NCI-H1436 treated with DMSO at 0.1 percent for 48 hours (cell line): Measurements from ENCODE around the gene TRIO.

ENCODE experiments used
- DNase-seq: peaks from one replicate; lab custom pipeline; 2025; lab: John Stamatoyannopoulos, UW

The TRIO gene

GRCh38 chr5:14325369-14325768, 182.2 kb downstream of the TRIO start:
- DNase-seq = no peak

DNA sequence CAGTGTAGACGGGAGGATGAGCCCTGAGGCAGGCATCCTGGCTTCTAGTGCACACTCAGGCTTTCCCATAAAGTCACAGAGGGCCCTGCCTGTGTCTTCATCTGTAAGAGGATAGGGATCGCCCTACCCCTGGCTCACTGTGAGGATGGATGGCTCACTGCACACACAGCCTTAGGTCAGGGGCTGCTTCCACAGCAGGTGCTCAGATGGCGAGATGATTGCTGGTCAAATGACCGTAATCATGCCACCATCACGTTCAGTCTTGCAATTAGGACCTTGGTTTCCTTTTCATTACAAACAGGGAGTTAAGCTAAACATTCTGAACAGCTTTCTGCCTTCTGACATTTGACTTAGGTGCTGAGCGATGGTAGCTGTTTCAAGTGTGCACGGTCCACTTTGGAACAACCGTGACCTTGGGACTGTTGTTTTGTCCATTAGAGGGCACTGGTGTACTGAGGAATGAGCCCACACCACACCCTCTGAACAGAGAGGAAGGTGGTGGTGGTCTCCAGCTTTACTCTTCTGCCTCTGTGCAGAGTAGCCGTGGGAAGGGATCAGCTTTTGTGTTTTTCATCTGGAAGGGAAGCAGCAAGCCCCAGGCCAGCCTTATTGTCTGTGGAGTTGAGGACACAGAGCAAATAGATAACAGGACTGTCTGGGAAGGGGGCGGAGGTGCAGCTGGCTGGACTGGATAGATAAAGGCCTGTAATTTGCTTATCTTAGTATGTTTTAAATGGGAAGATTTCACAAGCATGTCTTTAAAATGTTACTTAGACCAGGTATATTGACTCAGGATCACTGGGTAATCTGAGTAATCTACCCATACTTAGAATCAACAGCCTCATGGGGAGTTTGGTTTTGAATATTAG, 183.1 kb downstream of the TRIO start:
- DNase-seq = no peak

- no peak for DNase-seq
These were observed 184.5 kb downstream of the TRIO start for GRCh38 chr5:14327624-14328023.

GRCh38 chr5:14328144-14328543, 185.0 kb downstream of the TRIO start:
- DNase-seq = no peak

- DNase-seq = no peak
These were observed 187.1 kb downstream of the TRIO start for GRCh38 chr5:14330291-14330690.

DNA sequence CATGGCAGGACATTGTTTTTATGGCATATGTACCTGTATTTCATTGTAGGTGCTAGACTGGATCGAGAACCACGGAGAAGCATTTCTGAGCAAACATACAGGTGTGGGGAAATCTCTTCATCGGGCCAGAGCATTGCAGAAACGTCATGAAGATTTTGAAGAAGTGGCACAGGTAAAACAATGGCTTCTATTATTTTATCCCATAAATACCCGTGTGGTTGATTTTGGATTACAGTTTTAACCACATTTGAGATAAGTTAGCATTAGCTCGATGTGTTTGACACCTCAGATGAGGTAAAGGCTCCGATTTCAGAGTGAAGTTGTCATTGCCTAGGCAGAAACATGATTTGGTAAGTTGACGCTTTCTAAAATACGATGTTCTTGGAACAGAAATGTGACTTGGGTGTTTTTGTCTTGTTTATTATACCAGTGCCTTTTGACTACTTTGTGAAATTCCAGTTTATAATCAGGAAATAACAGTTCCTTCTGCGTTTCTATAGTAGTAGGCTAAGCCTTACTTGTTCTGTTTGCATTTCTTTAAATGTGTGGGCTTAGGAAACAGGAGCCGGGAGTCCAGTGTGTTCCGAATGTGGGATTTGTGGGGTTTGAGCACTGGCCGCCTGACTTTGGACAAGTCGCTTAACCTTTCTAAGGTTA, 187.7 kb downstream of the TRIO start:
- no peak for DNase-seq

DNA sequence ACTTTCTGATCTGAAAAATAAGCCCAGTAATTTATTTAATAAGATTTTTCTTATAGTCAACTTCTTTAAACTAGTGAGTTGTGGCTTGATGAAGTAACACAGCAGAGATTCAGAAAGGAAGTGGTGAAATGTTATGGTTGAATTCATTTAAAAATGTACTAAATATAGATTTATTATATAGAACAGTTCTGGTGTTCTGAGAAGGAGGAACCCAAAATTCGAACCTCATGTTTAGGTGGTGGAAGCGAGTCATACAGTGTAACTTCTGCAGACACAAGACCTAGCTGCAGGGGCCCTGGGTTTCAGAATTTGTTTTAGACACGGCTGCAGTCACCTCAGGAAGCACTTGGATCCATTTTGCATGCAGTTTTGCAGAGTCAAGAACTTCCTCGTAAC, 188.2 kb downstream of the TRIO start:
- no peak for DNase-seq

GRCh38 chr5:14332038-14332631, 189.0 kb downstream of the TRIO start:
- DNase-seq = no peak

DNA sequence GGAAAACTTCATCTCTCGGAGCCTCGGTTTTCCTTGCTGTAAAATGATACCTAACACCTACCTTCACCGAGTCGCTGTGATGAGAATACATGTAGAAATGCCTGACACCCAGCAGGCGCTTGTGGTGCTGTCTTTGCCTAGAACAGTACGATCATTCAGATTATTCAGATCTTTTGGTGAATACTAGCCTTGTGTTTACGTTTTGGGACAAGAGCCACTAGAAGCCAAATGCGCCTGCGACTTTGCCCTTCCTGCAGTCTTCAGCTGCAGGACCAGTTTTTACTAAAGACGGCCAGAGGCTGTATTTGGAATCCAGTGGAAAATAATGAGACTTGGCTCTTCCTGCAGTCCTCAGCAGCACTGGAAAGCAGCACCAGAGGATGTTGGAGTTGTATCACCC, 189.6 kb downstream of the TRIO start:
- no peak for DNase-seq

GRCh38 chr5:14337593-14337992, 194.5 kb downstream of the TRIO start:
- DNase-seq = no peak

DNA sequence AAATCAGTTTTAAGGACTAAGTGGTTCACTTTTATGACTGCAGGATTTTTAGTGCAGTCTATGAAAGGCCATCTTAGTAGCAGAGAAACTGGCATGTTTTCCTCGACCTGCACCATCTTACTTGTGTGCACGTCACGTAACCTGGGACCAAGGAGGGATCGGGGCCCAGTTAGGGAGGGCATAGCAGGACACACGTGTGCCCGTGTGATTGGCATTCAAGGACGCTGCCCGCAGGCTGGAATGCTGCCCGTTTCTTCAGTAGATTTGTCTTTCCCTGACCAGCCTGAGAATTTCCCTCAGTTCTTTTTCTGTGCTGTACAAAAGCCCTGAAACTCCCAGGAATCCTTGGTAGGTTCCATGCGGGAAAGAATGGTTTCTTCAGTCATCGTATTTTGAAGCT, 196.3 kb downstream of the TRIO start:
- no peak for DNase-seq

DNA sequence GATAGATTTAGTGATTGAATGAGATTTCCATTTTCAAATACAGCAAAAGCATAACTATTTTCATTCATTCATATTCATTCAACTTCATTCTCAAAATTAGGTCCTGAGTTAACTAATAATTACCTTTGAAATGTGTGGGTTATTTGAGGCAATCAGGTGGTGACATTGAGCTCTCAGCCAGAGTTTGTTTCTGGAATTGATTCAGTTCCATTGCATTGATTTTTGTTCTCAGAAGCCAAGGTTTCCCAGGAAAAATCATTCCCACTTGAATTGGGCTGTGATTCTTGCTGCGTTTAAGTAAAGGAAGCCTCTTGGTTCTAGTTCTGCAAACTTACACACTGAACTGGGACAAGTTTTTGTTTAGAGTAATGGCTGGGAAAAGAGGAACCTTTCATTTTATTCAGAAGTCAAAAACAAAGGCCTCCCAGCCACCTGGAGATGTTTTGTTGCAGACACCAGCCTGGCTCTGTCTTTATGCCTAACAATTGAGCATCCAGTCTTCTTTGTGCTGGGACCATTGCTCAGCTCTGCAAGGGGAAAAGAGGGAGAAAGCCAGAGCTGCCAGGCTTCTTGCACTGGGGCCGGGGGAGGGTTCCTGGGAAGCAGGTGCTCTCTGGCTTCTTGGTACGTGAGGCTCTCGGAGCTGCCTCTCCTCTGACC, 198.6 kb downstream of the TRIO start:
- DNase-seq = no peak

- no peak for DNase-seq
These were observed 199.2 kb downstream of the TRIO start for GRCh38 chr5:14342306-14342705.

DNA sequence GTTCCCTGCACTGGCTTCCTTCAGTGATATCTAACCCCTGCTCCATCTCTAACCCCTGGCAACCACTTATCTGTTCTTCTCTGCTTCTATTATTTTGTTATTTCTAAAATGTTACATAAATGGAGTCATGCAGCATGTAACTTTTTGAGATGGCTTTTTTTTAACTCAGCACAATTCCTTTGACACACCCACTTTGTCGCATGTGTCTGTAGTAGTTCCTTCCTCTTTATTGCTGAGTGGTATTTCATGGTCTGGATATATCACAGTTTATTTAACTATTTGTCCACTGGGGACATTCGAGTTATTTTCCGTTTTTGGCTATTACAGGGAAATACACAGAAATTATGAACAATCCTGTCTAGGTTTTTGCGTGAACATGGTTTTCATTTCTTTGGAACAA, 200.2 kb downstream of the TRIO start:
- DNase-seq = no peak

GRCh38 chr5:14347522-14347921, 204.4 kb downstream of the TRIO start:
- no peak for DNase-seq

- no peak for DNase-seq
These were observed 205.0 kb downstream of the TRIO start for GRCh38 chr5:14348142-14348541.

- no peak for DNase-seq
These were observed 205.9 kb downstream of the TRIO start for GRCh38 chr5:14349029-14349428.

- no peak for DNase-seq
These were observed 208.0 kb downstream of the TRIO start for GRCh38 chr5:14351086-14351661.

GRCh38 chr5:14351845-14352712, 208.9 kb downstream of the TRIO start:
- DNase-seq = no peak

DNA sequence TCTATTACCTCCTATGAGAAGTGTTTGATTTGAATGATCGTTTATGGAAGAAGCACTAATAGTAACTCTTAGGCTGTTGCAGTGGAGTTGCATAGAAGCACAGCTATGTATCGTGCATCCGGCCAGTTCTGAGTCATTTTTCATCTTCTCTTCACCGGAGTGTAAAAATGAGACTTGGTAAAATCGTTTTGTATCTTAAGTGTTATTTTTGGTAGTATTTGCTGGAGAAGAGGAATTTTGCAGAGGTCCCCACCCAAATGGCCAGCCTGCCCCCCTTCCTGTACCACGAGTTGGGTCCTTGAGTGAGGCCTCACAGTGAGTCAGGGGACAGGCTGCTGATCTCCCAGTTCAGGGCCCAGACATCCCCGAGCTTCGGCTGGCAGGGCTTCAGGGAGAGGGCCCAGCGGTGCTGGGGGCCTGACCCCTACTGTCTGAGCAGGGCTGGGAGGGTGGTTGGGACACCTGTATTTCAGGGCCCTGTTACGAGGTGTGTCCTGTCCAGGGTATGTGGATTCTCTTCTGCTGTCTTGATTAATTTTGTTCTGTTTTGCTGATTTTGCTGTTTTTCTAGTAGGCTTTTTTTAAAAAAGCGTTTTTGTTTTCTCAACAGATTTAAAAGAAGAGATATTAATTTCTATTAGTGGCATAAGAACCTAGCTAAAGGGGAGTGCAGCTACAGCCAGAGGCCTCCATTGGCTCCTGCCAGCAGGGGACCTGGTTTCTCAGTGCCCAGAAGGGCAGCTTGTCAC, 210.8 kb downstream of the TRIO start:
- DNase-seq = no peak

DNA sequence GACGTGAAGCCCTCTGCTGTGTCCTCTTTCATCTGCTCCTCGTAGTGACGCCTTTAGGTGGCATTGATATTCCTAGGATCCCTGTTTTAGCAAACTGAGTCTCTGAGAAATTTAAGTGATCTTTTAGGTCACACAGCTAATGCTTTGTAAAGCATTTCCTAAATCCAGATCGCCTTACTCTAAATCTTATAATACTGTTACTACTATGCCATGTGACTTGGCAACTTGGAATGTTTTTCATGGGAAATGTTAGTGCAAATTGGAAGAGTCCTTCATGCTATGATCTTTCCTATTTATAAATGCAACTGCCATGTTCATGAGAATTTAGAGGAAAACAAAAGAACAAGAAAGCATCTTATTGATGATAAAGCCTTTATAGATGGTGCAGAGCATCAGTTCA, 212.2 kb downstream of the TRIO start:
- DNase-seq = no peak
